ENCODE data around the gene ARSK. TPM values are rescaled to one million over a fixed set of nuclear protein-coding genes. Genes with fewer than 3 reads are reported as not detected.

The ARSK gene
- total RNA-seq, 1 experiment from 2014 or later, result 6.0 TPM

DNA sequence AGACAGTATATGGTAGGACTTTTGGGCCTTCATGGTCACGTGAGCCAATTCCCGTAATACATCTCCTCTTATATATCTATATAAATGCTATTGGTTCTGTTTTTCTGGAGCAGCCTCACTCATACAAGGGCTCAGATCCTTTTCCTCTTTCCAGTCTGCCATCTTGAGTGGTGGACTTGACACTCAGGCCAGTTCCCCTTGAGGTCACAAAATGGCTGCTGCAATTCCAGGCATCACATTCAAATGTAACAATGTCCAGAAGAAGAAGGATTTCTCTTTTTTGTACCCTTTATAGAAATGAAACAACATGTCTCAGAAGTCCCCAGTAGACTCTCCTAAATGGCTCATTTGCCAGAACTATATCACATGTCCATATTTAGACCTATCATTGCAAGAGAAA, 69.5 kb downstream of the ARSK start:
- TF ChIP-seq, protein P1, sequence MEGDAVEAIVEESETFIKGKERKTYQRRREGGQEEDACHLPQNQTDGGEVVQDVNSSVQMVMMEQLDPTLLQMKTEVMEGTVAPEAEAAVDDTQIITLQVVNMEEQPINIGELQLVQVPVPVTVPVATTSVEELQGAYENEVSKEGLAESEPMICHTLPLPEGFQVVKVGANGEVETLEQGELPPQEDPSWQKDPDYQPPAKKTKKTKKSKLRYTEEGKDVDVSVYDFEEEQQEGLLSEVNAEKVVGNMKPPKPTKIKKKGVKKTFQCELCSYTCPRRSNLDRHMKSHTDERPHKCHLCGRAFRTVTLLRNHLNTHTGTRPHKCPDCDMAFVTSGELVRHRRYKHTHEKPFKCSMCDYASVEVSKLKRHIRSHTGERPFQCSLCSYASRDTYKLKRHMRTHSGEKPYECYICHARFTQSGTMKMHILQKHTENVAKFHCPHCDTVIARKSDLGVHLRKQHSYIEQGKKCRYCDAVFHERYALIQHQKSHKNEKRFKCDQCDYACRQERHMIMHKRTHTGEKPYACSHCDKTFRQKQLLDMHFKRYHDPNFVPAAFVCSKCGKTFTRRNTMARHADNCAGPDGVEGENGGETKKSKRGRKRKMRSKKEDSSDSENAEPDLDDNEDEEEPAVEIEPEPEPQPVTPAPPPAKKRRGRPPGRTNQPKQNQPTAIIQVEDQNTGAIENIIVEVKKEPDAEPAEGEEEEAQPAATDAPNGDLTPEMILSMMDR (conservative IDR thresholded peaks at IDR 0.05; ENCODE audit: low read depth, low read length), result no peak
- TF ChIP-seq EZH2 (IDR thresholded peaks at IDR 0.05; ENCODE audit: borderline replicate concordance, low read depth, low read length, poor library complexity, severe bottlenecking), result no peak
- H3K4me1 ChIP-seq (ENCODE audit: insufficient read depth, low read length, poor library complexity, severe bottlenecking), result no peaks in the 10 kb centered on the region
- BruUV-seq (replicated peaks), result no TSS peak
- POLR2A ChIA-PET (ENCODE audit: low non-redundant PET), result no interaction called here
- H3K36me3 ChIP-seq (ENCODE audit: insufficient read depth, low read length, poor library complexity, severe bottlenecking), result no peaks in the 10 kb centered on the region
- DNase-seq (ENCODE audit: low spot score), result no peak
- H3K4me3 ChIP-seq (ENCODE audit: low read depth, low read length, poor library complexity, severe bottlenecking), result no peak overlapping the region
- H3K9me3 ChIP-seq (ENCODE audit: low read depth, low read length, poor library complexity, severe bottlenecking), result no peaks in the 10 kb centered on the region
- H3K27me3 ChIP-seq (replicated peaks; ENCODE audit: insufficient read depth, low read depth, low read length, poor library complexity), result peaks cover 16% of the 10 kb centered on the region
- CTCF ChIA-PET, result no interaction called here
- no peak overlapping the region for H3K27ac ChIP-seq (ENCODE audit: low read depth, low read length, poor library complexity, severe bottlenecking)
- intact Hi-C loops (cut with micrococcal nuclease; ENCODE audit: unreplicated experiment), result no loop called here

- intact Hi-C loops (cut with micrococcal nuclease; ENCODE audit: unreplicated experiment), result no loop called here
Measured at GRCh38 chr5:95626701-95627100, 71.8 kb downstream of the ARSK start.

GRCh38 chr5:95627971-95628810, 73.3 kb downstream of the ARSK start:
- CTCF ChIA-PET, result no interaction called here
- POLR2A ChIA-PET (ENCODE audit: low non-redundant PET), result no interaction called here
- Histone ChIP-seq H3K27me3 (replicated peaks; ENCODE audit: insufficient read depth, low read depth, low read length, poor library complexity) (no peaks in the 10 kb centered on the region), H3K9me3 (ENCODE audit: low read depth, low read length, poor library complexity, severe bottlenecking) (no peaks in the 10 kb centered on the region), H3K4me3 (ENCODE audit: low read depth, low read length, poor library complexity, severe bottlenecking) (no peak overlapping the region), H3K36me3 (ENCODE audit: insufficient read depth, low read length, poor library complexity, severe bottlenecking) (no peaks in the 10 kb centered on the region), H3K4me1 (ENCODE audit: insufficient read depth, low read length, poor library complexity, severe bottlenecking) (no peaks in the 10 kb centered on the region), H3K27ac (ENCODE audit: low read depth, low read length, poor library complexity, severe bottlenecking) (no peak overlapping the region)
- intact Hi-C loops (cut with micrococcal nuclease; ENCODE audit: unreplicated experiment), result no loop called here
- no TSS peak for BruUV-seq (replicated peaks)
- TF ChIP-seq EZH2 (IDR thresholded peaks at IDR 0.05; ENCODE audit: borderline replicate concordance, low read depth, low read length, poor library complexity, severe bottlenecking), result no peak
- TF ChIP-seq, protein P1 (conservative IDR thresholded peaks at IDR 0.05; ENCODE audit: low read depth, low read length), result no peak
- DNase-seq (ENCODE audit: low spot score), result no peak

More at GRCh38 chr5:95626701-95627100, 71.8 kb downstream of the ARSK start:
- H3K4me1 ChIP-seq (ENCODE audit: insufficient read depth, low read length, poor library complexity, severe bottlenecking), result no peaks in the 10 kb centered on the region
- ChIA-PET CTCF (no interaction called here), POLR2A (ENCODE audit: low non-redundant PET) (no interaction called here)
- no peaks in the 10 kb centered on the region for H3K9me3 ChIP-seq (ENCODE audit: low read depth, low read length, poor library complexity, severe bottlenecking)
- no peak overlapping the region for H3K27ac ChIP-seq (ENCODE audit: low read depth, low read length, poor library complexity, severe bottlenecking)
- H3K36me3 ChIP-seq (ENCODE audit: insufficient read depth, low read length, poor library complexity, severe bottlenecking), result no peaks in the 10 kb centered on the region
- no peak overlapping the region for H3K4me3 ChIP-seq (ENCODE audit: low read depth, low read length, poor library complexity, severe bottlenecking)
- DNase-seq (ENCODE audit: low spot score), result no peak
- BruUV-seq (replicated peaks), result no TSS peak
- no peaks in the 10 kb centered on the region for H3K27me3 ChIP-seq (replicated peaks; ENCODE audit: insufficient read depth, low read depth, low read length, poor library complexity)
- TF ChIP-seq, protein P1 (conservative IDR thresholded peaks at IDR 0.05; ENCODE audit: low read depth, low read length), result no peak
- TF ChIP-seq EZH2 (IDR thresholded peaks at IDR 0.05; ENCODE audit: borderline replicate concordance, low read depth, low read length, poor library complexity, severe bottlenecking), result no peak
